NB4 (cell line): Measurements from ENCODE around the gene PPTC7.

ENCODE experiments used
- MYC ChIP-seq: IDR thresholded peaks from 2 replicates; pipeline ENCODE4 v1.6.1; 2011; ENCODE audit warnings: low read depth, low read length
- POLR2A ChIP-seq: IDR thresholded peaks from 2 replicates; pipeline ENCODE4 v1.6.1; 2011; ENCODE audit warnings: mild to moderate bottlenecking; ENCODE audit not compliant: insufficient read length; ENCODE audit errors: extremely low read depth
- TF ChIP-seq, protein P1 (sequence below): IDR thresholded peaks from one replicate; pipeline ENCODE4 v1.5.1; 2012; ENCODE audit warnings: low read depth, low read length

DNA sequence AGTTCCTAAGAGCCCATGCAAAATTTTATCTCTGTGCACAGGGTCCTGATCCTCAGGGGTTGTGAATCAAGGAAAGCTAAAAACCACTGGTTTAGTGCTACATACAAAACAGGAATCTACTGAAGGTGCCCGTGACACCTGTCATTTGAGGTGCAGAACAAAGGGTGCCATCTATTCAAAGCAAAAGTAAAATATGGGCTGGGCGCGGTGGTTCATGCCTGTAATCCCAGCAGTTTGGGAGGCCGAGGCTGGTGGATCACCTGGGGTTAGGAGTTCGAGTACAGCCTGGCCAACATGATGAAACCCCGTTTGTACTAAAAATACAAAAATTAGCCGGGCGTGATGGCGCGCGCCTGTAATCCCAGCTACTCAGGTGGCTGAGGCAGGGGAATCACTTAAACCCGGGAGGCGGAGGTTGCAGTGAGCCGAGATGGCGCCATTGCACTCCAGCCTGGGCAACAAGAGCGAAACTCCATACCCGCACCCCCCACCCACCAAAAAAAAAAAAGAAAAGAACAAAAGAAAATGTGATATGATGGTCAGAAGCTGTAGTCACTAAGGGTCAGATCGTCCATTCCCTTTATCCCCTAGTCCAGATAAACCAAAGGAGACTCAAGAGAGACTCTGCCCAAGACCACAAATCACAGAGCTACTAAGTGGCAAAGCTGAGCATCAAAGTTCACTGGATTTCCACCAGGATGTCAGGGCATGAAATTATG, 3.4 kb downstream of the PPTC7 start:
- TF ChIP-seq, protein P1, sequence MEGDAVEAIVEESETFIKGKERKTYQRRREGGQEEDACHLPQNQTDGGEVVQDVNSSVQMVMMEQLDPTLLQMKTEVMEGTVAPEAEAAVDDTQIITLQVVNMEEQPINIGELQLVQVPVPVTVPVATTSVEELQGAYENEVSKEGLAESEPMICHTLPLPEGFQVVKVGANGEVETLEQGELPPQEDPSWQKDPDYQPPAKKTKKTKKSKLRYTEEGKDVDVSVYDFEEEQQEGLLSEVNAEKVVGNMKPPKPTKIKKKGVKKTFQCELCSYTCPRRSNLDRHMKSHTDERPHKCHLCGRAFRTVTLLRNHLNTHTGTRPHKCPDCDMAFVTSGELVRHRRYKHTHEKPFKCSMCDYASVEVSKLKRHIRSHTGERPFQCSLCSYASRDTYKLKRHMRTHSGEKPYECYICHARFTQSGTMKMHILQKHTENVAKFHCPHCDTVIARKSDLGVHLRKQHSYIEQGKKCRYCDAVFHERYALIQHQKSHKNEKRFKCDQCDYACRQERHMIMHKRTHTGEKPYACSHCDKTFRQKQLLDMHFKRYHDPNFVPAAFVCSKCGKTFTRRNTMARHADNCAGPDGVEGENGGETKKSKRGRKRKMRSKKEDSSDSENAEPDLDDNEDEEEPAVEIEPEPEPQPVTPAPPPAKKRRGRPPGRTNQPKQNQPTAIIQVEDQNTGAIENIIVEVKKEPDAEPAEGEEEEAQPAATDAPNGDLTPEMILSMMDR: no peak
- TF ChIP-seq POLR2A (no peak), MYC (no peak)
